ENCODE data around the gene CACNA1B. TPM values are rescaled to one million over a fixed set of nuclear protein-coding genes. Genes with fewer than 3 reads are reported as not detected.

CACNA1B gene
- total RNA-seq, 1 experiment from 2014 or later: 7.8 TPM

DNA sequence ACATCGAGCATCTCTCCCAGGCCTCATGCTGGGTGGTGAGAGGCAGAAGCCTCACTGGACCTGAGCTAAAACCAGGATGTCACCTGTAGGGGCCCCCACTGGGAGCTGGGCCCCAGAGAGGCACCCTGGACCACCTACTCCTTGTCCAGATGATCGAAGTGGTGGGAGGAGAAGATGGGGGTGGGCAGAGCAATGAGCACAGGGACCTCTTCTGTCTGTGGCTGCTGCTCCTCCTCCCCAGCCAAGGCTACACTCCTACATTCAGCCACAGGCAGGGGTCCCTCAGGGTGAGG is 227.5 kb downstream of the CACNA1B start:
- no peak overlapping the region; a peak in 1 of 7 replicates for H3K27ac Mint-ChIP-seq
- peaks cover 0 to 4% (median 2%) of the 10 kb centered on the region in 3 experiments; a peak in 5 of 7 replicates for H3K36me3 Mint-ChIP-seq (ENCODE audit: insufficient read depth in 1 of 3, low read depth in 3 of 3)
- no peak overlapping the region for H4K8ac ChIP-seq (replicated peaks; ENCODE audit: insufficient read length, low read depth, low read length)
- H2AFZ ChIP-seq (ENCODE audit: low read length): no peak overlapping the region
- H3K4me3 Mint-ChIP-seq: no peak overlapping the region
- H3K56ac ChIP-seq (ENCODE audit: insufficient read length, low read depth, low read length): no peak overlapping the region
- no peak overlapping the region for H3K14ac ChIP-seq (ENCODE audit: insufficient read depth, low read length)
- H3K9me3 Mint-ChIP-seq: peaks cover 2 to 25% of the 10 kb centered on the region in 2 experiments; a peak in 4 of 5 replicates
- TF ChIP-seq CTCF (conservative IDR thresholded peaks at IDR 0.05): no peak
- no peak overlapping the region for H2AK5ac ChIP-seq (ENCODE audit: insufficient read length, low read length)
- no peak overlapping the region for H2BK20ac ChIP-seq (ENCODE audit: low read depth, low read length, poor library complexity, severe bottlenecking)
- no peak overlapping the region for H3K4me2 ChIP-seq (ENCODE audit: insufficient read depth, insufficient read length, low read length)
- no peak overlapping the region for H3K27ac ChIP-seq (ENCODE audit: insufficient read length, low read depth, low read length)
- no peaks in the 10 kb centered on the region for H3K27me3 Mint-ChIP-seq (ENCODE audit: low read depth)
- no CpG with 5 or more reads among the region's 2 CpGs for WGBS (ENCODE audit: extremely low coverage, insufficient read length, low lambda C conversion rate)
- H3K9me3 ChIP-seq (ENCODE audit: control insufficient read depth, low read depth, low read length): no peaks in the 10 kb centered on the region
- no peak overlapping the region for H3K9ac ChIP-seq (ENCODE audit: extremely low read depth, insufficient read length, low read length)
- H3K23me2 ChIP-seq (ENCODE audit: insufficient read length, low read depth, low read length, poor library complexity, severe bottlenecking): no peaks in the 10 kb centered on the region
- H3K27me3 ChIP-seq (ENCODE audit: insufficient read depth, low read length): no peaks in the 10 kb centered on the region
- H2BK15ac ChIP-seq (ENCODE audit: low read depth, low read length): no peak overlapping the region
- DNase-seq: no peak
- H2BK120ac ChIP-seq (ENCODE audit: low read depth, low read length, poor library complexity, severe bottlenecking): no peak overlapping the region
- H3K79me2 ChIP-seq (ENCODE audit: insufficient read depth, low read length): no peaks in the 10 kb centered on the region
- no peak overlapping the region for H3K18ac ChIP-seq (ENCODE audit: insufficient read length, low read depth, low read length)
- H4K5ac ChIP-seq (ENCODE audit: insufficient read length, low read depth, low read length): no peak overlapping the region
- H3K4ac ChIP-seq (ENCODE audit: low read depth, low read length): no peak overlapping the region
- no peak overlapping the region for H2BK12ac ChIP-seq (ENCODE audit: insufficient read length, low read depth, low read length)
- no peaks in the 10 kb centered on the region for H3K79me1 ChIP-seq (ENCODE audit: insufficient read depth, low read depth, low read length, poor library complexity, severe bottlenecking)
- no peak overlapping the region for H3K23ac ChIP-seq (ENCODE audit: insufficient read length, low read depth, low read length)
- H3K4me1 ChIP-seq (ENCODE audit: insufficient read depth, low read length): no peaks in the 10 kb centered on the region
- H3T11ph ChIP-seq (ENCODE audit: low read length): no peak overlapping the region
- H3K4me1 Mint-ChIP-seq: peaks cover 5 to 6% of the 10 kb centered on the region in 2 experiments; a peak in 3 of 4 replicates
- no peak overlapping the region for H2BK5ac ChIP-seq (ENCODE audit: insufficient read length, low read length)
- H4K91ac ChIP-seq (ENCODE audit: insufficient read length, low read depth, low read length): no peak overlapping the region
- H4K20me1 ChIP-seq (ENCODE audit: control insufficient read depth, insufficient read depth, insufficient read length): no peaks in the 10 kb centered on the region
